ENCODE data around the gene SSH3.

SSH3 gene

DNA sequence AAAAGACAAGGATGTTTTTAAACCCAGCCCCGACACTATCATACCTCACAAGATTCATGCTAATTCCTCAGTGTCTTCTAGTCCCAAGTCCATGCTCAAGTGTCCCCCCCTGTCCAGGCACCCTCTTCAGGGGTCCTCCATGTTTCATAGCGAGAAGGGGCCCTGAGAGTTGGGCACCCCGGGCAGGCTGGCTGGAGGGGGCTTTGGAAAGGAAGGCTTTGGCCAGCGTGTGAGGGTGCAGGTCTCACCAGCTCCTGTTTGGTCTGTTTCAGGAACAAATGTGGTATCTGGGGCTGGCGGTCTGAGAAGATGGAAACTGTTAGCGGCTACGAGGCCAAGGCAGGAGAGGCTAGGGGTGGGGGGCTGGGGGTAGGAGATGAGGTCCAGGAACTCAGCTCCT lies 4.5 kb upstream of the SSH3 start:
- no peak overlapping the region for H3K4me3 ChIP-seq (ENCODE audit: low read depth in 1 of 2, low read length in 1 of 2)
- peaks cover 82% of the 10 kb centered on the region for H3K36me3 ChIP-seq
- peak overlapping the region; percentile 96 for H3K27ac ChIP-seq
- no peaks in the 10 kb centered on the region for H3K27me3 ChIP-seq
- TF ChIP-seq, protein P1, sequence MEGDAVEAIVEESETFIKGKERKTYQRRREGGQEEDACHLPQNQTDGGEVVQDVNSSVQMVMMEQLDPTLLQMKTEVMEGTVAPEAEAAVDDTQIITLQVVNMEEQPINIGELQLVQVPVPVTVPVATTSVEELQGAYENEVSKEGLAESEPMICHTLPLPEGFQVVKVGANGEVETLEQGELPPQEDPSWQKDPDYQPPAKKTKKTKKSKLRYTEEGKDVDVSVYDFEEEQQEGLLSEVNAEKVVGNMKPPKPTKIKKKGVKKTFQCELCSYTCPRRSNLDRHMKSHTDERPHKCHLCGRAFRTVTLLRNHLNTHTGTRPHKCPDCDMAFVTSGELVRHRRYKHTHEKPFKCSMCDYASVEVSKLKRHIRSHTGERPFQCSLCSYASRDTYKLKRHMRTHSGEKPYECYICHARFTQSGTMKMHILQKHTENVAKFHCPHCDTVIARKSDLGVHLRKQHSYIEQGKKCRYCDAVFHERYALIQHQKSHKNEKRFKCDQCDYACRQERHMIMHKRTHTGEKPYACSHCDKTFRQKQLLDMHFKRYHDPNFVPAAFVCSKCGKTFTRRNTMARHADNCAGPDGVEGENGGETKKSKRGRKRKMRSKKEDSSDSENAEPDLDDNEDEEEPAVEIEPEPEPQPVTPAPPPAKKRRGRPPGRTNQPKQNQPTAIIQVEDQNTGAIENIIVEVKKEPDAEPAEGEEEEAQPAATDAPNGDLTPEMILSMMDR (IDR thresholded peaks at IDR 0.05) = no peak
- H3K4me1 ChIP-seq (ENCODE audit: control insufficient read depth in 1 of 2, insufficient read depth in 1 of 2, low read depth in 1 of 2, low read length in 1 of 2) = peaks cover 34 to 42% of the 10 kb centered on the region in 2 experiments
- H3K9me3 ChIP-seq = no peaks in the 10 kb centered on the region

- Histone ChIP-seq H3K36me3 (peaks cover 74% of the 10 kb centered on the region), H3K27me3 (no peaks in the 10 kb centered on the region), H3K4me3 (ENCODE audit: low read depth in 1 of 2, low read length in 1 of 2) (no peak overlapping the region), H3K9me3 (no peaks in the 10 kb centered on the region), H3K4me1 (ENCODE audit: control insufficient read depth in 1 of 2, insufficient read depth in 1 of 2, low read depth in 1 of 2, low read length in 1 of 2) (peaks cover 33 to 42% of the 10 kb centered on the region in 2 experiments), H3K27ac (peak overlapping the region; percentile 96)
- TF ChIP-seq, protein P1 (IDR thresholded peaks at IDR 0.05) = no peak
Observed at GRCh38 chr11:67299471-67300191, 3.7 kb upstream of the SSH3 start.

DNA sequence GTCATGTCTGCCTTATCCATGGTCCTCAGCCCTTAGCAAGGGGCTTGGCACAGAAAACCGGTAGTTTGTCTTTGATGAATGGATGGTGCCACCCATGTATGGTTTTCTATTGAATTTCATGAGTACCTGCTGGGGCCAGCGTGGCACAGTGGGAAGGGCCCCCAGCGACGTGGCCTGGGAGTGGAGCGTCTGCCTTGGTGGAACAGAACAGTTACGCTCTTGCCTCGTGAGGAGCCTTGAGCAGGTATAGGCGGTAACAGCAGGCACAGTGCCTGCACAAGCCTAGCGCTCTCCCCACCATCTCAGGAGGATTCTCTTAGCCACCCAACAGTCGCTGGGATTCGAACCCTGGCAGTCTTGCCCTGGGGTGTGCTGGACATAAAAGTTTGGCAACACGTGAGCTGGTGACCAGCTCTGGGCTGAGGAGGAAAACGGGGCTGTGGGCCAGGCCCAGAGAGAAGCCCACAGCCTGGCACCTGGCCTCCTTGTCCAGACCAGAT lies 3.0 kb upstream of the SSH3 start:
- H3K4me1 ChIP-seq (ENCODE audit: control insufficient read depth in 1 of 2, insufficient read depth in 1 of 2, low read depth in 1 of 2, low read length in 1 of 2) = peaks cover 37 to 46% of the 10 kb centered on the region in 2 experiments
- peak overlapping the region; percentile 96 for H3K27ac ChIP-seq
- H3K9me3 ChIP-seq = no peaks in the 10 kb centered on the region
- H3K4me3 ChIP-seq (ENCODE audit: low read depth in 1 of 2, low read length in 1 of 2) = no peak overlapping the region
- H3K27me3 ChIP-seq = no peaks in the 10 kb centered on the region
- peaks cover 67% of the 10 kb centered on the region for H3K36me3 ChIP-seq
- TF ChIP-seq, protein P1 (IDR thresholded peaks at IDR 0.05) = no peak

- H3K27ac ChIP-seq = peak overlapping the region; percentile 96
- H3K4me3 ChIP-seq (ENCODE audit: low read depth in 1 of 2, low read length in 1 of 2) = no peak overlapping the region
- H3K27me3 ChIP-seq = no peaks in the 10 kb centered on the region
- TF ChIP-seq, protein P1 (IDR thresholded peaks at IDR 0.05) = no peak
- peaks cover 42 to 48% of the 10 kb centered on the region in 2 experiments for H3K4me1 ChIP-seq (ENCODE audit: control insufficient read depth in 1 of 2, insufficient read depth in 1 of 2, low read depth in 1 of 2, low read length in 1 of 2)
- H3K36me3 ChIP-seq = peaks cover 62% of the 10 kb centered on the region
- H3K9me3 ChIP-seq = no peaks in the 10 kb centered on the region
Observed at GRCh38 chr11:67300756-67301312, 2.5 kb upstream of the SSH3 start.

DNA sequence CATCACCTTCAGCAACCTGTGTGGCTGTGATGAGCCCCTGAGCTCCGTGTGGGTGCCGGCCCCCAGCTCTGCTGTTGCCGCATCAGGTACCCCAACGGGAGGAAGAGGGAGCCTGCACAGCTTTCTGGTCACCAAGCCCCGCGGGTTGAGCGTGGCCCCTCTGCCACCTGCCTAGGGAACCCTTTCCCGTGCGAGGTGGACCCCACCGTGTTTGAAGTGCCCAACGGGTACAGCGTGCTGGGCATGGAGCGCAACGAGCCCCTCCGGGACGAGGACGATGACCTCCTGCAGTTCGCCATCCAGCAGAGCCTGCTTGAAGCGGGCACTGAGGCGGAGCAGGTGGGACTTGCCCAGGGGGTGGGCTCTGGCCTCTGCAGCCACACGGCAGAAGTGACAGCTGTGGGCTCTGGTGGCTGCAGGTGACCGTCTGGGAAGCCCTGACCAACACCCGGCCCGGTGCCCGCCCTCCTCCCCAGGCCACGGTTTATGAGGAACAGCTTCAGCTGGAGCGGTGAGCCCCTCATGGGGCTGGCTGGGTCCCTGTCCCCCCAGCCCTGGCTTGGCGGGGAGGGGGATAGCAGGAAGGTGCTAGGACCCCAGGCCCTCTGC lies 1.9 kb upstream of the SSH3 start:
- Histone ChIP-seq H3K9me3 (no peaks in the 10 kb centered on the region), H3K27ac (peak overlapping the region; percentile 96), H3K36me3 (peaks cover 63% of the 10 kb centered on the region), H3K4me3 (ENCODE audit: low read depth in 1 of 2, low read length in 1 of 2) (peak overlapping the region in 1 of 2 experiments; percentile 83), H3K4me1 (ENCODE audit: control insufficient read depth in 1 of 2, insufficient read depth in 1 of 2, low read depth in 1 of 2, low read length in 1 of 2) (peaks cover 46 to 47% of the 10 kb centered on the region in 2 experiments), H3K27me3 (no peaks in the 10 kb centered on the region)
- TF ChIP-seq, protein P1 (IDR thresholded peaks at IDR 0.05) = no peak

Measured in neutrophil (primary cell).